C4-2B (cell line): Measurements from ENCODE around the gene PSG4.
A peak's percentile ranks its signal among the peaks of the same experiment; 100 is the strongest.
"Not testable (repeated sequence)": the region's sequence is repeated elsewhere in the genome, so short reads cannot be mapped to it uniquely, and the experiment has no call there.

ENCODE experiments used
- ZFX ChIP-seq: fragments of 450-650 bp; IDR thresholded peaks from 2 replicates; pipeline ENCODE4 v1.6.1; 2017
- TF ChIP-seq, protein P1 (sequence below): fragments of 450-650 bp; conservative IDR thresholded peaks from 2 replicates; pipeline ENCODE4 v1.5.1; 2017; ENCODE audit warnings: mild to moderate bottlenecking

DNA sequence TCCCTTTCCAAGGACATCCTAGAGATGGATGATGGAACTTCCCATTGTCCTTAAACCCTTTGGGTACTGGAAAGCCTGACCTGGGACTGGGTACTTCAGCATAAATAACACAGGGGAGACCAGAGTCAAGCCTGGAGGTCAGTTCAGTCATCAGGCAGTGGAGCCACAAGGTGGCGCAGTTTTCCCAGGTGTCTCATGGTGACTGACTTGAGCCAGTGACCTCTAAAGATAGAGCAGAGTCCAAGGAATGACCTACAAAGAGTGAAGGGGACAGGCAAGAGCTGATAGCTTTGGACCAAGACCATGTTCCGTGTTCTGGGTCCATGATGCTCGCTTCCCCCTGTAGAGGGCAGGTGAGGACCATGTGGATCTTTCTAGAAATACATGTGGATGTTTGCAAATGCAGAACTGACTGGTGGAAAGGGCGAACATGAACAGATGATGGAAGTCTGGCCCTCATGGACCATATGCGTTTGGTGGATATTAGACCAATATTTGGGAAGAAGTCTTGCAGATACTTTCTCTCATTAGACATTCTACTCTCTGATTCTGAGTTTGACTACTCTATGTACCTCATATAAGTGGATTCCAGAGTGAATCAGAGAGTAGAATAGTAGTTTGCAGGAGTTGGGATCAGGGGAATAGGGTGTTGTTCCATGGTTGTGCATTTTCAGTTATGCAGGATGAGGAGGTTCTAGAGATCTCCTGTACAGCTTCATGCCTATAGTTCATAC is 6.6 kb downstream of the PSG4 start:
- TF ChIP-seq, protein P1, sequence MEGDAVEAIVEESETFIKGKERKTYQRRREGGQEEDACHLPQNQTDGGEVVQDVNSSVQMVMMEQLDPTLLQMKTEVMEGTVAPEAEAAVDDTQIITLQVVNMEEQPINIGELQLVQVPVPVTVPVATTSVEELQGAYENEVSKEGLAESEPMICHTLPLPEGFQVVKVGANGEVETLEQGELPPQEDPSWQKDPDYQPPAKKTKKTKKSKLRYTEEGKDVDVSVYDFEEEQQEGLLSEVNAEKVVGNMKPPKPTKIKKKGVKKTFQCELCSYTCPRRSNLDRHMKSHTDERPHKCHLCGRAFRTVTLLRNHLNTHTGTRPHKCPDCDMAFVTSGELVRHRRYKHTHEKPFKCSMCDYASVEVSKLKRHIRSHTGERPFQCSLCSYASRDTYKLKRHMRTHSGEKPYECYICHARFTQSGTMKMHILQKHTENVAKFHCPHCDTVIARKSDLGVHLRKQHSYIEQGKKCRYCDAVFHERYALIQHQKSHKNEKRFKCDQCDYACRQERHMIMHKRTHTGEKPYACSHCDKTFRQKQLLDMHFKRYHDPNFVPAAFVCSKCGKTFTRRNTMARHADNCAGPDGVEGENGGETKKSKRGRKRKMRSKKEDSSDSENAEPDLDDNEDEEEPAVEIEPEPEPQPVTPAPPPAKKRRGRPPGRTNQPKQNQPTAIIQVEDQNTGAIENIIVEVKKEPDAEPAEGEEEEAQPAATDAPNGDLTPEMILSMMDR = 0 out of 2 replicates have a peak, but pooled peaks have one; percentile 7
- not testable (repeated sequence) for TF ChIP-seq ZFX
